Trophoblast cell (in vitro differentiated cells and primary cell): Measurements from ENCODE around the gene SUMO2. TPM values are rescaled to one million over a fixed set of nuclear protein-coding genes. Genes with fewer than 3 reads are reported as not detected.
A peak's percentile ranks its signal among the peaks of the same experiment; 100 is the strongest.

Source experiments
- DNase-seq, 2 donors: peaks; one replicate each; pipeline ENCODE4 v3.0.0-alpha.2; 2016
- H2AFZ ChIP-seq: 2 replicates; pipeline ENCODE4 v1.6.1; 2013; ENCODE audit warnings: low read length, moderate library complexity, mild to moderate bottlenecking; ENCODE audit not compliant: insufficient read depth, poor library complexity
- H2AK5ac ChIP-seq: 2 replicates; pipeline ENCODE4 v1.6.1; 2013; ENCODE audit warnings: mild to moderate bottlenecking, low read length
- H2BK120ac ChIP-seq: 2 replicates; pipeline ENCODE4 v1.6.1; 2013; ENCODE audit warnings: low read length, mild to moderate bottlenecking, moderate library complexity; ENCODE audit not compliant: insufficient read depth, poor library complexity
- H2BK12ac ChIP-seq: 2 replicates; pipeline ENCODE4 v1.6.1; 2013; ENCODE audit warnings: mild to moderate bottlenecking, low read length, moderate library complexity
- H2BK5ac ChIP-seq: 2 replicates; pipeline ENCODE4 v1.6.1; 2013; ENCODE audit warnings: low read length, low read depth, moderate library complexity, mild to moderate bottlenecking; ENCODE audit not compliant: poor library complexity
- H3K14ac ChIP-seq: 2 replicates; pipeline ENCODE4 v1.6.1; 2013; ENCODE audit warnings: mild to moderate bottlenecking, low read length
- H3K18ac ChIP-seq: 2 replicates; pipeline ENCODE4 v1.6.1; 2013; ENCODE audit warnings: mild to moderate bottlenecking, low read length
- H3K23ac ChIP-seq: 2 replicates; pipeline ENCODE4 v1.6.1; 2013; ENCODE audit warnings: low read length
- H3K27ac ChIP-seq: 2 replicates; pipeline ENCODE4 v1.5.1; 2013; ENCODE audit warnings: low read depth, mild to moderate bottlenecking, inconsistent platforms, low read length, moderate library complexity
- H3K27me3 ChIP-seq: 2 replicates; pipeline ENCODE4 v1.6.1; 2013; ENCODE audit warnings: inconsistent platforms, mild to moderate bottlenecking, low read length, moderate library complexity; ENCODE audit not compliant: insufficient read depth
- H3K36me3 ChIP-seq, 2 experiments: 1 replicate in 1 of 2; 2 replicates in 1 of 2; pipeline ENCODE4 v1.6.1; 2013; ENCODE audit warnings: low read length in 2 of 2, mild to moderate bottlenecking in 2 of 2, moderate library complexity in 1 of 2; ENCODE audit not compliant: insufficient read depth in 2 of 2, control insufficient read depth in 1 of 2
- H3K4ac ChIP-seq: 2 replicates; pipeline ENCODE4 v1.6.1; 2013; ENCODE audit warnings: low read depth, mild to moderate bottlenecking, low read length, moderate library complexity
- H3K4me1 ChIP-seq, 2 experiments: 1 replicate in 1 of 2; 2 replicates in 1 of 2; pipeline ENCODE4 v1.6.1; 2013; ENCODE audit warnings: low read length in 2 of 2, mild to moderate bottlenecking in 2 of 2, moderate library complexity in 1 of 2; ENCODE audit not compliant: insufficient read depth in 2 of 2, control insufficient read depth in 1 of 2
- H3K4me2 ChIP-seq: 2 replicates; pipeline ENCODE4 v1.6.1; 2013; ENCODE audit warnings: inconsistent platforms, mild to moderate bottlenecking, low read length, moderate library complexity
- H3K4me3 ChIP-seq: 2 replicates; pipeline ENCODE4 v1.5.1; 2013; ENCODE audit warnings: mild to moderate bottlenecking, low read depth, low read length, inconsistent platforms
- H3K79me1 ChIP-seq: one replicate; pipeline ENCODE4 v1.6.1; 2013; ENCODE audit warnings: low read length
- H3K79me2 ChIP-seq: 2 replicates; pipeline ENCODE4 v1.6.1; 2013; ENCODE audit warnings: low read length, mild to moderate bottlenecking; ENCODE audit not compliant: control insufficient read depth, insufficient read depth, poor library complexity
- H3K9ac ChIP-seq: 2 replicates; pipeline ENCODE4 v1.6.1; 2013; ENCODE audit warnings: mild to moderate bottlenecking, low read length
- H3K9me3 ChIP-seq: 2 replicates; pipeline ENCODE4 v1.6.1; 2013; ENCODE audit warnings: low read depth, mild to moderate bottlenecking, control low read depth, inconsistent platforms, low read length; ENCODE audit not compliant: insufficient read depth
- H4K12ac ChIP-seq: 2 replicates; pipeline ENCODE4 v1.6.1; 2013; ENCODE audit warnings: low read depth, mild to moderate bottlenecking, low read length, moderate library complexity
- H4K8ac ChIP-seq: 2 replicates; pipeline ENCODE4 v1.6.1; 2013; ENCODE audit warnings: low read depth, mild to moderate bottlenecking, low read length, moderate library complexity
- H4K91ac ChIP-seq: one replicate; pipeline ENCODE4 v1.6.1; 2013; ENCODE audit warnings: low read depth, mild to moderate bottlenecking, low read length, moderate library complexity
- WGBS: extraction: QIAGEN DNeasy Blood & Tissue Kit; methylation state at CpG from one replicate; pipeline ENCODE4 v1.1.7; 2013; ENCODE audit warnings: missing lambda C conversion rate; ENCODE audit not compliant: insufficient read length, insufficient coverage; ENCODE audit errors: extremely low coverage; 5-methylcytosine and 5-hydroxymethylcytosine counted together
- polyA plus RNA-seq: library from polyadenylated mRNA; stranded (reverse); fragments of 200-250 nt; gene quantifications from 2 replicates; pipeline ENCODE4 v1.2.3, GENCODE V29; 2013

SUMO2 gene
- 194 and 209 TPM in 2 replicates for polyA plus RNA-seq

DNA sequence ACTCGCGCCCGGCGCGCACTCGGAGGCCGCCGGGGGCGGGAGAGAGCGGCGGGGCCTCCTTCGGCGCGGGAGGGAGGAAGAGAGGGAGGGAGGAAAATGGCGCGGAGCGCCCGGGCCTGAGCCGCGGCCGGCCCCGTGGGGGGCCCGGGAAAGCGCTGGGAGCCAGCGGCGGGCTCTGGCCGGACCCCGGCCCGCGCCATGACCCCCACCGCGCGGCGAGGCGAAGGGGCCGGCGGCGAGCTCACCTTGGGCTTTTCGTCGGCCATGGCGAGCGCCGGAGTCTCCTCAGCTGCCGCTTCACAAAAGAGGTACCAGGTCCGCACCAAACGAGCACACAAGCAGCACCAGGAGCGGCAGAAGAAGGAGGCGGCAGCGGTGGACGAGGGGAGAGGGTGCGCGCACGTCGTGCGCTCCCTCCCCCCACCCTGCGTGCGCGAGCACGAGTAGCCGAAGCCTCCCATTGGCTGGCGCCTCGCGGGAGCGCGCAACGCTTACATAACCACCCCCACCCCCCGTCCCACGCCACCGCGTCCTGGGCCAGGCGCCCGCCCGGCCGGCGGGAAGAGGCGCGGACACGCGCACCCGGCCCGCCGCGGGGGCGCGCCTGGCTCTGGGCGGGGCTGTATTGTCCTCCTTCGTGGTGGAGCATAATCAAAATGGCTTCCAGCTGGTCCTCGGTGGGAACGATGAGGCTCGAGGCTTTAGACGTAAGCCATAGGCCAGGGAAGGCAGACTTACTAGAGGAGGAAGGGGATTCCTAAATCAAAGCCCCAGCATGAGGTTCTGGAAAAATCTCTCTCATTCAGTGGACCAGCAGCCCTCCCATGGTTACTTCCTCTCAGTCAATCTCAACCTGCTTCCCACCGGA lies at the start of gene SUMO2:
TSS of gene SUMO2 (minus strand) at position 391 of the 868 bp plus-strand sequence. CDS start at position 266, 125 bp downstream.
- Histone ChIP-seq H4K8ac (peak within 1 kb of the TSS; percentile 93), H3K27me3 (no peaks in the 10 kb centered on the region), H3K27ac (peak within 1 kb of the TSS; percentile 94), H3K9ac (peak within 1 kb of the TSS; percentile 85), H3K4me2 (peak within 1 kb of the TSS; percentile 92), H2BK120ac (peak within 1 kb of the TSS; percentile 84), H2BK5ac (peak within 1 kb of the TSS; percentile 71), H2AFZ (peak within 1 kb of the TSS; percentile 83), H2AK5ac (peak within 1 kb of the TSS; percentile 97), H3K14ac (peak within 1 kb of the TSS; percentile 98), H3K4me1 (peaks cover 2 to 4% of the 10 kb centered on the region in 2 experiments), H3K18ac (peak within 1 kb of the TSS; percentile 94), H3K79me1 (peaks cover 11% of the 10 kb centered on the region), H3K4ac (peak within 1 kb of the TSS; percentile 100), H3K79me2 (peaks cover 20% of the 10 kb centered on the region), H4K91ac (peak within 1 kb of the TSS; percentile 92), H3K36me3 (peaks cover 15 to 20% of the 10 kb centered on the region in 2 experiments), H4K12ac (peak within 1 kb of the TSS; percentile 100), H3K4me3 (peak within 1 kb of the TSS; percentile 96), H3K9me3 (no peaks in the 10 kb centered on the region), H2BK12ac (no peak within 1 kb of the TSS), H3K23ac (no peak within 1 kb of the TSS)
- WGBS: no CpG with 5 or more reads among the region's 92 CpGs
- peak; percentile 91 to 97 for DNase-seq

GRCh38 chr17:75231741-75232464 lies 49.1 kb upstream of the SUMO2 start:
- no peak overlapping the region for H2BK12ac ChIP-seq
- H3K18ac ChIP-seq: no peak overlapping the region
- H3K23ac ChIP-seq: no peak overlapping the region
- no peak overlapping the region for H3K4ac ChIP-seq
- WGBS: no CpG with 5 or more reads among the region's 18 CpGs
- no peak overlapping the region for H4K91ac ChIP-seq
- no peak overlapping the region for H2BK5ac ChIP-seq
- H3K14ac ChIP-seq: no peak overlapping the region
- no peak overlapping the region for H3K9ac ChIP-seq
- no peak for DNase-seq
- no peak overlapping the region for H3K27ac ChIP-seq
- H4K8ac ChIP-seq: no peak overlapping the region
- no peak overlapping the region for H2AK5ac ChIP-seq
- peaks cover 64 to 74% of the 10 kb centered on the region in 2 experiments for H3K36me3 ChIP-seq
- no peaks in the 10 kb centered on the region for H3K79me2 ChIP-seq
- H3K79me1 ChIP-seq: no peaks in the 10 kb centered on the region
- H2BK120ac ChIP-seq: no peak overlapping the region
- H2AFZ ChIP-seq: no peak overlapping the region
- no peak overlapping the region for H3K4me3 ChIP-seq
- no peak overlapping the region for H3K4me2 ChIP-seq
- H3K4me1 ChIP-seq: no peaks in the 10 kb centered on the region
- no peak overlapping the region for H4K12ac ChIP-seq
- H3K9me3 ChIP-seq: no peaks in the 10 kb centered on the region
- H3K27me3 ChIP-seq: no peaks in the 10 kb centered on the region

- no peak for DNase-seq
- Histone ChIP-seq H3K27me3 (no peaks in the 10 kb centered on the region), H3K9ac (no peak overlapping the region), H3K36me3 (peaks cover 67 to 74% of the 10 kb centered on the region in 2 experiments), H3K23ac (no peak overlapping the region), H3K18ac (no peak overlapping the region), H2BK12ac (no peak overlapping the region), H3K79me1 (no peaks in the 10 kb centered on the region), H3K4me2 (no peak overlapping the region), H2AK5ac (no peak overlapping the region), H4K12ac (no peak overlapping the region), H3K4me1 (no peaks in the 10 kb centered on the region), H3K14ac (no peak overlapping the region), H3K79me2 (no peaks in the 10 kb centered on the region), H2AFZ (no peak overlapping the region), H3K4ac (no peak overlapping the region), H2BK5ac (no peak overlapping the region), H4K8ac (no peak overlapping the region), H3K27ac (no peak overlapping the region), H2BK120ac (no peak overlapping the region), H4K91ac (no peak overlapping the region), H3K9me3 (no peaks in the 10 kb centered on the region), H3K4me3 (no peak overlapping the region)
- WGBS: no CpG with 5 or more reads among the region's 8 CpGs
These were observed 48.3 kb upstream of the SUMO2 start for GRCh38 chr17:75231071-75231470.

GRCh38 chr17:75228847-75229246 lies 46.1 kb upstream of the SUMO2 start:
- no peak overlapping the region for H3K4me2 ChIP-seq
- no peak overlapping the region for H2BK12ac ChIP-seq
- no peak overlapping the region for H4K8ac ChIP-seq
- no peaks in the 10 kb centered on the region for H3K9me3 ChIP-seq
- WGBS: no CpG with 5 or more reads among the region's 4 CpGs
- no peak overlapping the region for H3K23ac ChIP-seq
- no peaks in the 10 kb centered on the region for H3K79me2 ChIP-seq
- no peaks in the 10 kb centered on the region for H3K79me1 ChIP-seq
- H4K12ac ChIP-seq: no peak overlapping the region
- DNase-seq: no peak
- no peak overlapping the region for H3K9ac ChIP-seq
- no peaks in the 10 kb centered on the region for H3K4me1 ChIP-seq
- H2BK120ac ChIP-seq: no peak overlapping the region
- no peak overlapping the region for H3K18ac ChIP-seq
- no peak overlapping the region for H3K4ac ChIP-seq
- no peak overlapping the region for H2AK5ac ChIP-seq
- peaks cover 66 to 73% of the 10 kb centered on the region in 2 experiments for H3K36me3 ChIP-seq
- no peak overlapping the region for H3K27ac ChIP-seq
- H2BK5ac ChIP-seq: no peak overlapping the region
- H3K27me3 ChIP-seq: no peaks in the 10 kb centered on the region
- H3K4me3 ChIP-seq: no peak overlapping the region
- H2AFZ ChIP-seq: no peak overlapping the region
- H4K91ac ChIP-seq: no peak overlapping the region
- no peak overlapping the region for H3K14ac ChIP-seq
